Ascending aorta (tissue), 2 donors: Measurements from ENCODE around the gene DCP1A. TPM values are rescaled to one million over a fixed set of nuclear protein-coding genes. Genes with fewer than 3 reads are reported as not detected.

Source experiments
- DNase-seq, 2 donors: peaks; one replicate each; pipeline ENCODE4 v3.0.0-alpha.2; 2019; ENCODE audit warnings: low spot score in 2 of 2
- H3K27ac ChIP-seq, 2 donors: fragments of 200-600 bp; sonication (generic); one replicate each; pipeline ENCODE4 v1.5.1; 2016 to 2017; ENCODE audit warnings: mild to moderate bottlenecking in 1 of 2
- H3K27me3 ChIP-seq: fragments of 200-600 bp; sonication (generic); one replicate; pipeline ENCODE4 v1.5.1; 2017
- H3K36me3 ChIP-seq, 2 donors: fragments of 200-600 bp; sonication (generic); one replicate each; pipeline ENCODE4 v1.5.1; 2016
- H3K4me1 ChIP-seq, 2 donors: fragments of 200-600 bp; sonication (generic); one replicate each; pipeline ENCODE4 v1.5.1; 2016 to 2017; ENCODE audit warnings: mild to moderate bottlenecking in 1 of 2
- H3K4me3 ChIP-seq, 2 donors: fragments of 200-600 bp; sonication (generic); one replicate each; pipeline ENCODE4 v1.5.1; 2016 to 2017; ENCODE audit warnings: mild to moderate bottlenecking in 1 of 2
- H3K9me3 ChIP-seq, 2 donors: fragments of 200-600 bp; sonication (generic); one replicate each; pipeline ENCODE4 v1.5.1; 2016
- intact Hi-C: fragments of 100-400 bp; cut with DNase I; formaldehyde crosslinking; loops from one replicate; pipeline ENCODE4 v1.15.1; 2023
- total RNA-seq: library from RNA; depleted of rRNA; stranded (reverse); fragments of >200 nt; gene quantifications from one replicate; pipeline ENCODE4 v1.1.0, GENCODE V29; 2016
- TF ChIP-seq, protein P1 (sequence below), 3 experiments: fragments of 200-600 bp in 2 of 3; fragments of 450-650 bp in 1 of 3; sonication (generic) in 2 of 3; IDR thresholded peaks; one replicate each; pipeline ENCODE4 v1.5.1; 2016 to 2019; ENCODE audit warnings: antibody characterized with exemption in 3 of 3, mild to moderate bottlenecking in 1 of 3, moderate library complexity in 1 of 3

Gene DCP1A
- total RNA-seq, 1 donor from 2014 or later: 21.7 TPM

DNA sequence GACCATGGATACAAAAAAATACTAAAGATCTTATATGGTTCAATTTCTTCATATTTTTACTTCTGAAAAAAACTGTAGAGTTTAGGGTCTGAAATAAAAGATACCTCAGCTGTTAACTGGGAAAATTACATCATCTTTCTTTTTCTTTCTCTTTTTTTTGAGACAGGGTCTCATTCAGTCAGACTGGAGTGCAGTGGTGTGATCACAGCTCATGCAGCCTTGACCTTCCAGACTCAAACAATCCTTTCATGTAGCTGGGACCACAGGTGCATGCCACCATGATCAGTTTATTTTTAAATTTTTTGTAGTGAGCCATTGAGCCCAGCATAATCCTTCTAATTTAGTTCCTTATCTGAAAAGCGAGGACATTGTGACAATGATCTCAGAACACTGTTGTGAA, 51.9 kb downstream of the DCP1A start:
- no peak for DNase-seq
- intact Hi-C loops: no loop called here
- TF ChIP-seq, protein P1, sequence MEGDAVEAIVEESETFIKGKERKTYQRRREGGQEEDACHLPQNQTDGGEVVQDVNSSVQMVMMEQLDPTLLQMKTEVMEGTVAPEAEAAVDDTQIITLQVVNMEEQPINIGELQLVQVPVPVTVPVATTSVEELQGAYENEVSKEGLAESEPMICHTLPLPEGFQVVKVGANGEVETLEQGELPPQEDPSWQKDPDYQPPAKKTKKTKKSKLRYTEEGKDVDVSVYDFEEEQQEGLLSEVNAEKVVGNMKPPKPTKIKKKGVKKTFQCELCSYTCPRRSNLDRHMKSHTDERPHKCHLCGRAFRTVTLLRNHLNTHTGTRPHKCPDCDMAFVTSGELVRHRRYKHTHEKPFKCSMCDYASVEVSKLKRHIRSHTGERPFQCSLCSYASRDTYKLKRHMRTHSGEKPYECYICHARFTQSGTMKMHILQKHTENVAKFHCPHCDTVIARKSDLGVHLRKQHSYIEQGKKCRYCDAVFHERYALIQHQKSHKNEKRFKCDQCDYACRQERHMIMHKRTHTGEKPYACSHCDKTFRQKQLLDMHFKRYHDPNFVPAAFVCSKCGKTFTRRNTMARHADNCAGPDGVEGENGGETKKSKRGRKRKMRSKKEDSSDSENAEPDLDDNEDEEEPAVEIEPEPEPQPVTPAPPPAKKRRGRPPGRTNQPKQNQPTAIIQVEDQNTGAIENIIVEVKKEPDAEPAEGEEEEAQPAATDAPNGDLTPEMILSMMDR (IDR thresholded peaks at IDR 0.05): no peak

DNA sequence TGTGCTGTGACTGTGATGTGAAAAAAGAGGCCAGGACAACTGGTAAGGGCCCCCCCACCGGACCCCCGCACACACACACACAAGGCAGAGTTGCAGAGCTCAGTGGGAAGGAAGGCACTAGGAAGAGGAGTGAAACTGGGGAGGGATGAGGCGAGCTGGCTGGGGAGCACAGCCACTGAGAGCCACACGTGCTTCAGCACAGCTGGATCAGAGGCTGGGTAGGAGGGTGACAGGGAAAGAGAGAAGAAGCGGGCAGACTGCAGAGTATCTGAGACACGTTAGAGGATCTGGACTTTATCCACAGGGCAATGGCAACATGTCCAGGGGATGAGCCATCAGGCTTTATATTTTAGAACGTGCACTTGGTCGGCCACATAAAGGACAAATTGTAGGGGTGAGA, 53.5 kb downstream of the DCP1A start:
- H3K9me3 ChIP-seq: no peaks in the 10 kb centered on the region
- H3K27ac ChIP-seq: no peak overlapping the region
- H3K4me3 ChIP-seq: no peak overlapping the region
- peaks cover 21 to 30% of the 10 kb centered on the region in 2 donors for H3K36me3 ChIP-seq
- intact Hi-C loops: no loop called here
- DNase-seq: no peak
- no peaks in the 10 kb centered on the region for H3K4me1 ChIP-seq
- no peaks in the 10 kb centered on the region for H3K27me3 ChIP-seq
- TF ChIP-seq, protein P1 (IDR thresholded peaks at IDR 0.05): no peak

More for the DNA sequence above, 51.9 kb downstream of the DCP1A start:
- Histone ChIP-seq H3K9me3 (no peaks in the 10 kb centered on the region), H3K27ac (no peak overlapping the region), H3K4me3 (no peak overlapping the region), H3K36me3 (peaks cover 19 to 25% of the 10 kb centered on the region in 2 donors), H3K4me1 (peaks cover 0 to 6% of the 10 kb centered on the region in 2 donors), H3K27me3 (no peaks in the 10 kb centered on the region)

DNA sequence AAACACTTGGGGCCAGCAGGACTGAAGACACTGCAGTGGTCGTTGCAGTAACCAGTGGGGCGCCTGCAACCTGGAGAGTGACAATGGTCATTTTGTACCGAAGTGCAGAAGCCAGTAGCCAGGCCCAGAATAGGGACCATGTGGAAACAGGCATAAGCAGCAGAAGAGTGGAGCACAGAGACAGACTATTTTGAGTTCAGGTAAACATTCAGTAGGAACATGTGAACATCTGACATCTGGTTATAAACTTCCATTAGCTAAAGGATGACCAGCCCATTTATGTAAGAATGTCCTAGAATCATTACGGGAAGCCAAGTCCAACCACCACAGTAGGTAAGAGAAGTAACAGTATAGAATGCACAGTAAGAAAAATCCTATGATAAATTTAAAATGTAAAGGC, 59.1 kb downstream of the DCP1A start:
- H3K4me3 ChIP-seq: no peak overlapping the region
- H3K27ac ChIP-seq: no peak overlapping the region
- H3K27me3 ChIP-seq: no peaks in the 10 kb centered on the region
- H3K36me3 ChIP-seq: peaks cover 34 to 56% of the 10 kb centered on the region in 2 donors
- H3K9me3 ChIP-seq: no peaks in the 10 kb centered on the region
- H3K4me1 ChIP-seq: no peaks in the 10 kb centered on the region
- TF ChIP-seq, protein P1 (IDR thresholded peaks at IDR 0.05): no peak
- intact Hi-C loops: no loop called here
- no peak for DNase-seq

DNA sequence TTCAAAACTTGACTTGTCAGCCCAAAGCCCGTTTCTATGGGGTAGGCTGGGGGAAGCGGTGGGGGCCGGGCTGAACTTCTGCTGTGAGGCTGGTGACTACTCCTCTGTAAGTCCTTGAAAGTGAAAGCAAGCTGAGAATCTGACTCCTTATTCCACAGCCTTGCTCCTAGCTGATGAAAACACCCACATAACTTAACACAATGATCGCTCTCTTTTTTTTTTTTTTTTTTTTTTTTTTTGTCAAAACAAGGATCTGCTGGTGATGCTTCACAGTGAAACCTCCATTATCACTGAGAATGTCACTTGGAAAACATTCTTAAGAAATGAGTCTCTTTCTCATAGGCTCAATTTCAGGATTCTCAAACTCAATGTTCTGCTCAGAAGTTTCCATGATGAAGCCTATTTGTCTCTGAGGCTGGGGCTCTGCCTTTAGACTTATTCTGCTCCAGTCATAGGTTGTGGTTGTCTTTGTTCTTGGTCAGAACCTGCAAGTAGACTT, 60.2 kb downstream of the DCP1A start:
- intact Hi-C loops: no loop called here
- no peaks in the 10 kb centered on the region for H3K9me3 ChIP-seq
- TF ChIP-seq, protein P1 (IDR thresholded peaks at IDR 0.05): no peak
- no peaks in the 10 kb centered on the region for H3K4me1 ChIP-seq
- no peak for DNase-seq
- H3K4me3 ChIP-seq: no peak overlapping the region
- no peaks in the 10 kb centered on the region for H3K27me3 ChIP-seq
- H3K27ac ChIP-seq: no peak overlapping the region
- H3K36me3 ChIP-seq: peaks cover 29 to 49% of the 10 kb centered on the region in 2 donors

DNA sequence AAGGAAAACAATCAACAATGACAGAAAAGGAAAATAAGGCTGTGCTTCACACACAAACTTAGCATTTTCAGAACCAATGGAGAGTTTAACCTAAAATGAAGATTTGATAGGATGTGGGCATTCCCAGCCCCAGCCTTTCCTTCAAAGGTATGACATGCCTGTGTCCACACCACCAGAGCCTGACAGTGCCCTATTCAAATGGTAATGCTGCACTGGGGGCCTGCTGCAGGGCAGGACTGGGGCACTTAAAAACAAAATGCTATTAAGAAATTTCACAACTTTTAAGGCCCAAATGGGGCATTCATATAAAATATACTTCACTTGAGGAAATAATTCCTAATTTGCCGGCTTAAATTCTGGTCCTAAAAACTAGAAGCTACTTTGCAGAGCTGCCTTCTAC, 60.6 kb downstream of the DCP1A start:
- Histone ChIP-seq H3K27me3 (no peaks in the 10 kb centered on the region), H3K4me1 (no peaks in the 10 kb centered on the region), H3K9me3 (no peaks in the 10 kb centered on the region), H3K36me3 (peaks cover 25 to 44% of the 10 kb centered on the region in 2 donors), H3K27ac (no peak overlapping the region), H3K4me3 (no peak overlapping the region)
- no peak for DNase-seq
- TF ChIP-seq, protein P1 (IDR thresholded peaks at IDR 0.05): no peak
- intact Hi-C loops: no loop called here

DNA sequence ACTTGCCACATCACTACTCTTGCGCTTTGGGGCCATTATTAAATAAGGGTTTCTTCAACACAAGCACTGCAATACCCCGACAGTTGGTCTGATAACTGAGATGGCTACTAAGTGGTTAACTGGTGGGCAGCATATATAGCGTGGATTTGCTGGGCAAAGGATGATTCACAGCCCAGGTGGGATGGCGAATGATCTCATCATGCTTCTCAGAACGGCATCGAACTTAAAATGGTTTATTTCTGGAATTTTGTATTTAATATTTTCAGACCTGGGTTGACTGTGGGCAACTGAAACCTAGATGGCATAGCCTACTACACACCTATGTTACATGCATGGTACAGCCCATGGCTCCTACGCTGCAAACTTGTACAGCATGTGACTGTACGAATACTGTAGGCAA, 64.8 kb downstream of the DCP1A start:
- no peak overlapping the region for H3K4me3 ChIP-seq
- DNase-seq: no peak
- H3K27me3 ChIP-seq: no peaks in the 10 kb centered on the region
- H3K4me1 ChIP-seq: no peaks in the 10 kb centered on the region
- H3K27ac ChIP-seq: no peak overlapping the region
- intact Hi-C loops: no loop called here
- H3K9me3 ChIP-seq: no peaks in the 10 kb centered on the region
- peaks cover 15 to 24% of the 10 kb centered on the region in 2 donors for H3K36me3 ChIP-seq
- TF ChIP-seq, protein P1 (IDR thresholded peaks at IDR 0.05): no peak
